HL-60/S4 treated with phorbol 12-myristate 13-acetate at 8.2 ng/mL for 4 days and 3 days (cell line): ENCODE data around the gene CAMTA1.
"Not testable (repeated sequence)": the region's sequence is repeated elsewhere in the genome, so short reads cannot be mapped to it uniquely, and the experiment has no call there.

Experiments
- in situ Hi-C: fragments of 300-500 bp; cut with MboI; formaldehyde crosslinking; loops from 2 replicates; pipeline ENCODE4 v1.15.0; 2022; ENCODE audit warnings: low sequenced_read_pairs

CAMTA1 gene

DNA sequence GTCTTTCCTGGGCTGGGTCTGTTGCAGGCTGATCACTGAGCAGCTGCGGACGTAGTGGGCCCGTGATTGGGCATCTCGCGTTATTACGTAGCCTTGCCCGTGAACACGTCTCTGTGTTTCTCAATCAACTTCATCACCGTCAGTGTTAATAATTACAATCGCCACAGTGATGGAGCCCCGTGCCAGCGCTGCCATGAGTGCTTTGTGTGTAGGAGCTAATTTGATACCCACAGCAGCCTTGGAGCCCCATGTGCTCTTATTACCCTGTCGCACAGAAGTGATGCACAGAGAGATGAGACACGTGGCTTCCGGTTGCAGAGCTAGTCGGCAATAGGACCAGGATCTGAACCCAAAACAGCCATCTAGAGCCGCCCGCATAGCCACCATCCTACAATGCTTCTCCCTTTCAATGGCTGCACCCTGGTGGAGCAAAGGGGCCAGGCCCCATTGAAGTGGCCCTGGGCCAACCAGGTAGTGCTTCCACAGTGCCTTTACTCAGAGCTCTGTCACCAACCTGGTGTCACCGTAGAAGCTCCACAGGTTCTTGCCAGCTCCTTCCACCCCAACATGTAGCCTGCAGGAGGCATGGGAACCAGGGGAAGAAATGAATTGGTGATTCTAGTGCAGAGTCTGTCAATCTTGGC lies 587.3 kb downstream of the CAMTA1 start:
- in situ Hi-C loops = no loop called here

DNA sequence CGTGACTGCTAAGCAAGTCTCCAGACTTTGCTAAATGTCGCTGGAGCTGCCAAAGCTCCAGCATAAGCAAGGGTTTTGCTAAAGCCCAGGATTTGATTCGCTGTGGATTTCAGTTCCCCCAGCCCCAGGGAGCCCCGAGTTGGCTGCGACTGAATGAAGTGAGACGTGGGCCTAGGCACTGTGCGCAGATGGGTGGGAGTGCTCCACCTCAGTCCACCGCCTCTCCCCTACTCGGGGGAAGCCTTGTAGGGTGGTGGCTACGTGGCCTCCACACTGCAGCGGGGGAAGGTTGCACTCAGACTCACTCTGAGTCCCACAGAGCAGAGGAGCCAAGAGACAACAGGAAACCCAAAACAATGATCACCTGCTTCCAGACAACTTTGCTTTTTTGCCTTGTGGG lies 588.0 kb downstream of the CAMTA1 start:
- in situ Hi-C loops = no loop called here

DNA sequence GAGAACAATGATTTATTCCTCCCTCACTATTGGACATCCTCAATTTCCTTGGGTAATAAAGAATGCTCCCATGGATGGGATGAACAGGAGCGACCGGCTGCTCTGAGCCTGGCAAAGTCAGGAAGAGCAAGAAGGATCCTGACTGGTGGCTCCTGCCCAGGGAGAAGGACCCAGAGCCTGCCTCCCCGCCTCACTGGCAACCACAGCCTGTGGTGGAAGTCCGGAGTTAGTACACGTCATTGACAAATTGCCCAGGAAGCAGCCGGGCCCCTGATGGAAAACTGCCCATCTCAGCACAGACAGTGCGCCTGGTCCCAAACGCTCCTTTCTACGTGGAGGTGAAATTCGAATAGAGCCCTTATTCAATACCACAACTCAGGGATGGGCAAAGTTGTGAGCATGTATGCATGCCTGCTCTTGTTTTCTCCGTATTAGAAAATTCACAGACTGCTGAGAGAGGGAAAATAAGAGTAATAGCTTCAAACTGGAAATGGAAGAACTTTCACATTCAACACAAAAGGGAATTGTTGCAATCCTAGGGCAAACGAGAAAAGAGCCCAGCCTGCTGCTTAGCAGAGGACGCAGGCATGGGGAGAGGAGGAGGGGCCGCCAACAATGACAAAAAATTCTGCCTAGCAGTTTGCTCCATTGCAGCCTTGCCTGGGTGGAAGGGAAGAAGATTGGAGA lies 588.8 kb downstream of the CAMTA1 start:
- in situ Hi-C loops = no loop called here

DNA sequence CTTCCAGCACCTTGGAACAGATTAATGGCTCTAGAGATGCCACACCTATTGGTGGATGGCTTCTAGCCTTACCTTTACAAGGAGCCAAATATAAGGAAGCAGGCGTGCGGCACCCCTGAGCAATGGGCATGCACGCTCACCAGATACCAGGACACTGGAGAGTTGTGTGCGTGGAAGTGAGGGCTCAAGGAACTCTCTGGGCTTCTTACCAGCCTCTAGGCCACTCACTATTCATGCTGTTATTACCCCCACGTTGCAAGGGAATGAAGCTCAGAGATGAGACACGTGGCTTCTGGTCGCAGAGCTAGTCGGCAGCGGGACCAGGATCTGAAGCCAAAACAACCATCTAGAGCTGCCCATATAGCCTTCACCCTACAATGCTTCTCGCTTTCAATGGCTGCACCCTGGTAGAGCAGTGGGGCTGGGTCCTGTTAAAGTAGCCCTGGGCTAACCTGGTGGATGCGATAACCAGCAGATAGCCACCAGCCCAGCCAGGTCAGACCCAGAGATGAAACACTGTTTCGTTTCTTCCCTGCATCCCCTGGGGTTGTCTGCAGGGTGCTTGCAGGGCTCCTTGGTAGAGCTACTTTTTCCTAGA lies 589.4 kb downstream of the CAMTA1 start:
- in situ Hi-C loops = no loop called here

DNA sequence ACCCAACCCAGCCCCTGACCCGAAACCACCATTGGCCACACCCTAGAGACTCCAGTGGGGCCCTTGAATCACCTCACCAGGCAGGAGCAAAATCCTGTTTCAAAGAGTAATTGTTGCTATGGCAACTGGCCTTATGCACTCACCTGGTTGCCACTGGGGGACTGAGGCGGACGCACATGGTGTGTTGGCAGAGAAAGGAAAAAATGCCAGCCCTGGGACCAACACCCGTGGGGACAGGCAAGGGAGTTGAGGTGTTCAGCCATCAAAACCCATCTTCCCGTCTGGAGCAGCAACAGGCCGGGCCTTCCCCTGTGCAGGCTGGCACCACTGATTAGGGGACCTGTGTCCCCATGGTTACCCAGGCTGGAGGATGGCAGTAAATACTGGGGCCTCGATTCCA lies 590.1 kb downstream of the CAMTA1 start:
- in situ Hi-C loops = no loop called here

DNA sequence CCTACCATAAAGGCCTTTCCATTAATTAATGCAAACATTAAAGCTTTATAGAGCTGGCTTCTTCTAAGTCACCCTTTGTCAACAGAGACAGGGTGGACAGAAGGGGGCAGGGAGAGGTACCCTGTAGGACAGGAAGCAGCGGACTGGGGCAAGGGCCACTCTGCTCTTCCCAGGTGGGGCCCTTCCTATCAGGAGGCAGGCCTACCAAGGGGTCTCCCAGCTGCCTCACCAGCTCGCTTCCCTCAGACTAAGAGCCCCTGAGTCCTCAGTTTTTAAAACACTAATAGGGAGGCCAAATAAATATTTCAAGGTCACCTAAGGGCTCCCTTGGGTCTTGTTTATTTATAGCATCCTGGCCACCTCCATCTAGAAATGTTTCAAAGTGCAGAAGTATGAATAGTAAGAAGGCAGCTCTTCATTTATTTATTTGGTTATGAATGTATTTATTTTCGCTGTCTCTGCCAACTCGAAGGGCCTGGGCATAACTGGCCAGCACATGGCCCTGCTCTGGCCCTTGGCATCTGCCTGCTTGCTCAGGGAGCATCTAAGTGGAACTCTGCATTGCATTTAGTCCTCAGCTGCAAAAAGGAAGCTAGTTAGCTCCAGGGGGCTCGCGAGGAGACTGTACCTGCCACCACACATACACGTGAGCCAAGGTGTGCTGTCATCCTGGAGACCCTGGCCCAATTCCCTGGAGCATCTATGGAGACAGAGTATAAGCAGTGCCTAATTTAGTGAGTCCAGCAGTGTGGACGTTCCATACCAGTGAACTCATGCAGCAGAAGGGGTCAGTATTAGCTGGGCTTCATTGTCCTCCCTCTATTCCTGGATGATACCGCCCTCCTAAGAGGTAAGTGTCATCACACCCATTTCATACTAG lies 590.8 kb downstream of the CAMTA1 start:
- in situ Hi-C loops = no loop called here

DNA sequence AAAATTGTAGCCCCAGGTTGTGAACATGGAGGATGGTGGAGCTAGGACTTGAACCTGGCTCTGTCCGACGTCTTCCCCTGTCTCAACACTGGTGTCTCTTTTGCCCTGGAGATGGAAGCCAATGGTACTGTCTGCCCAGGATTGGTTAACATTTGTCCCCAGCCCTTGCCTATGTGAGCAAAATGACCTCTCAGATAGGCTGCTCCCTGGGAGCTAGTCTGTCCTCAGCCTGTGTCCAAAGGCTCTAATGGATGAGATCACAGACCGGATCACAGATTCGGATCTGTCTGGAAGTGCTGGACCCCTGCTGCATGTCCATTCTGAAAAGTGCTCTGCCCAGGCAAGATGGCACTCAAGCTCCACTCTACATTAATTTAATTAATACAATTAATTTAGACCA lies 591.4 kb downstream of the CAMTA1 start:
- in situ Hi-C loops = no loop called here

DNA sequence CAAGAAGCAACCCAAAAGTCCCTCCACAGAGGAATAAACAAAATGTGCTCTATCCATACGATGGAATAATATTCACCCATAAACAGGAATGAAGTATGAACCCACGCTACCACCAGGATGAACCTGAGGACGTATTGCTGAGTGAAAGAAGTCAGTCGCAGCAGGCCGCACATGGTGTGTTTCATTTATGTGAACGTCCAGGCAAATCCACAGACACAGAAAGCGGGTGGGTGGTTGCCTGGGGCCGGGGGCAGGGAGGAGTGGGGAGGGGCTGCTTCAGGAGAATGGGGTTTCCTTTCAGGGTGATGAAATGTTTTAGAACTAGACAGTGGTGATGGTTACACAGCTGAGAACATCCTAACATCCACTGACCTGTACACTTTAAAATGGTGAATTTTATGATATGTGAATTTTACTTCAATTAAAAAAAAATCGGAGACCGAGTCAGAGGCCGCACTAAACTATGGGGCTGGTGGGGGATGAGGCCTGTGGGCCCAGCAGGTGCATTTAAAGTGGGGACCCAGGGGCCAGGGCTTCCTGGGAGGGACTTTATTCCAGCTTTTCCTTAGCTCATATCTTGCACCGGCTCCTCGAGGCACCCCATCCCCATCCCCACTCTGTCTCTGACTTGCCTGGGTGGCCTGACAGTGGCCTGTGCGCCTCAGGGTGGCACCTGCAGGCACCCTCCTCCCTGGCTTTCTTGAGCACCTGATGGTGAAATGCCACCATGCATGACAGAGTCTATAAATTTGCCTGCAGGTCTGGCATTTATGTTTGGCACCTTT lies 593.3 kb downstream of the CAMTA1 start:
- in situ Hi-C loops = no loop called here

DNA sequence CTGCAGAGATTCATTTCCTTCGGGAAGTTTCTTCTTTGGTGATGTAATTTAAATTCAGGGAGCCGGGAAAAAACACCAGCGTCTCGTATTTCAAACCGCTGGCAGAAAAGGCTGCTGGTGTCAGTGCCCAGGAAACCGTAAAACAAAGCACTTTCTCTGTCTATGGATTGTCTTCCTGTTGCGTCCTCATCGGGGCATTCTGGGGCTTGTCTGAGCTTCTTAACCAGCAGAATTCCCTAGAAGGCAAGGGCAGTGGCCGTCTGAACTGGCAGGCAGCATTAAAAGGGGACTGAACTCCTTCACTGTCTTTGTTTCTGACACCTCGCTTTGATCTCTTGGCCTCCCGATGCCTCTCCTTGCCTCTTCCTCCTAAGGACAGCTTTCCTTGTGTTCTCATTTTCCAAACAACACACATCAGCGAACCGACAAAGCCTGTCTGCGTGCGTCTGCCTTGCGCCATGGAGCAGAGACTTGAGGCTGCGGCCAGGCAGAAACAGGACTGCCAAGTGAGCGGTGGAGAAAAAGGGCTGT lies 594.3 kb downstream of the CAMTA1 start:
- in situ Hi-C loops = no loop called here

DNA sequence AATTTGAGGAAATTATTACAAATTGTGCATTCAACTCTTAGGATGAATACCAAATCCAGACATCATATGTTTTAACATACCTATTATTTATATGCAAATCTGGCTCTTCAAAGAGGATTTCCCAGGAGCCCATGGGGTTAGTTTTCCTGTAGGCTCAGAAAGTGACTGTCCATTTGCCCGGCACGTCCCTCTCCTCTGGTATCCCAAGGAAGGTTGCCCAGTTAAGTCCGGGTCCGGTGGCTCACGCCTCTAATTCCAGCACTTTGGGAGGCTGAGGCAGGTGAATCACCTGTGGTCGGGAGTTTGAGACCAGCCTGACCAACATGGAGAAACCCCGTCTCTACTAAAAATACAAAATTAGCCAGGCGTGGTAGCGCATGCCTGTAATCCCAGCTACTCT lies 594.8 kb downstream of the CAMTA1 start:
- in situ Hi-C loops = not testable (repeated sequence)

DNA sequence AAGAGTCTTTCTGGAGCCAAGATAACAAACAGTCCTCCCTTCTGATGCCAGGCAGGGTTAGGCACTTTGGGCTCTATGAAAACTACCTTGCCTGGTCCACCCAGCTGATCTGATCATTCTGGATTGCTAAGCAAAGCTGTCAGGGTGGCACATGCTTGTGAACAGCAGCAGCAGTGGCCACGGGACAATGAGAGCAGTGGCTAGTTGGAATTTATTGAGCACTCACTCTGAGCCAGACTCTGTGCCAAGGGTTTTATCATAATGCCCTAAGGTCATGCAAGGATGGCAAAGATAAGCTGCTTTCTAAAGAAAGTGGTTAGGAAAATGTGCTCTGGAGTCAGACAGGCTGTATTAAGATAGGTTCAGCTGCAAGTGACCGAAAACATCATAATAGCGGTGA lies 595.5 kb downstream of the CAMTA1 start:
- in situ Hi-C loops = no loop called here

DNA sequence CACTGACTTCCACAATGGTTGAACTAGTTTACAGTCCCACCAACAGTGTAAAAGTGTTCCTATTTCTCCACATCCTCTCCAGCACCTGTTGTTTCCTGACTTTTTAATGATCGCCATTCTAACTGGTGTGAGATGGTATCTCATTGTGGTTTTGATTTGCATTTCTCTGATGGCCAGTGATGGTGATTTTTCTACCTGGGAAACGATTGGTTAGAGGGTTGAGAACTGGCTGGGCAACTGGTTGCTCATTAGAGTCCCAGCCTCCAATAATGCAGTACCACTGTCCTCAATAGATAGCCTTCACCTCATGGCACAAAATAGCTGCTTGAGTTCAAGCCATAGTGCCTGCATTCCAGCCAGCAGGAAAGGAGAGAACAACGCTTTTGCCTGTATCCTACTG lies 596.5 kb downstream of the CAMTA1 start:
- in situ Hi-C loops = not testable (repeated sequence)

DNA sequence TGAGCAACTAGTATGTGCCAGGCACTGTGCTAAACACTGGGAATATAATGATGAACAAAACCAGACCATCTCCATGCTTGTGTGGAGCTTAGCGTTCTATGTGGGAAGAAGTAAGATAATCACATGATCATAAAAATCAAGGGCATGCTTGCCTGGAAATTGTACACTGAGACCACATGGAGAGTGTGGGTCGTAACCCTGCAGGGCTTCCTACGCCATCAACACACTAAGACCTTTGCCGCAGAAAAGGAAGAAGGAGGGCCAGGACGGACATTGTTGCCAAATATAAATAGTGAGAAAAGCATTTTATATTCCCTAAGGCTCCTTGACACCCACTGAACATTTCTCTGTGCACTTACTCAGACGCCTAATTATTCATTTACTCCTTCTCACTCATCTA lies 597.7 kb downstream of the CAMTA1 start:
- in situ Hi-C loops = no loop called here

DNA sequence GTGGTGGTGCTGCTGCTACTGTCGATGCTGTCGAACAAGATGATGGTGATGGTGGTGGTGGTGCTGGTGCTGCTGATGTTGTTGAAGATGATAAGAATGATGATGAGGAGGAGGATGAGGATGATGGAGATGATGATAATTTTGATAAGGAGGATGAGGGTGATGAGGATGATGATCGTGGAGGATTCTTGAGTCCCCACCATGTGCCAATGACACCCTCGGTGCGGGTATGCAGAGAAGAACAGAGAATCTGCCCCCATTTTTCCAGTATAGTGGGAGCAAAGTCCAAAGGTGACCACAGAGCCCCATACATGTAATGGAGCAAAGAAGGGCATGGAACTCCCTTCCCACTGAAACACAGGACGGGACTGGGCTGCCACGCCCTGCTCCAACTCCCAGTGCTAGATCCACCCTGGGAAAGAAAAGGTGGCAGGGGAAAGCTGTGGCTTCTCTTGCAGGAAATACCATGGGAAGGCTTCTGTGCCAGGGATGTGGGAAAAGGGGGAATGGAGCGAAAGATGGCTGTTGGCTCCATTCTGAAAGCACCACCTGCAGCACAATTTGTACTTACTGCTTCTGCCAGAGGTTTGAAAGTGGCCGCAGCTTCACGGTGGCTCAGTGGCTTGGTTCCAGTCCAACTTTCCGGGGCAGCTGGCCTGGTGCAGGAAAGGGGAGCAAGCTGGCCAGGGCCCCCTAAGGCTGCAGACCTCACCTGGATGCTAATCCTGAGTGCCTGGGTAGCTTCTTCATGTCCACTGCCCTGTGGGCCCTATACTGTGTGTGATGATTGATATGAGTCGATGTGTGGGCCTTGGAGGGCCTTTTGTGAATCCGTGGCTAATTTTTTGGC lies 598.6 kb downstream of the CAMTA1 start:
- in situ Hi-C loops = no loop called here

DNA sequence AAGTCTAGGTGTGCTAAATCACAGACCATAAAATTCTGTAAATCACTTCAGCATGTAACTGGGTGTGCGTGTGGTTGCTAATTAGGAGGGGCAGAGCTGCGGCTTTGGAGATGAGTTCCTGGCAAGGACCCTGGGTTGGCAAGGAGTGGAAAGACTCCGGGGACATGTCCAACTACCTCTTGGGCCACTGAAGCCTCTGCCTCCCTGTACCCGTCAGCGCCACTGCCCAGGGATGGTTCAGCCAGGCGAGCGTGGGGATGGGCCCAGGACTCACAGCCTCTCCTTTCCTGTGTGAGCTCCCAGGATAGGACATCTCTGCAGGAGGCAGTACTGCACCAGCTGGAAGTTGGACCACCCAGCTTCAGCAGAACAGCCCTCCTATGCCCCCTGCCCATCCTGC lies 599.4 kb downstream of the CAMTA1 start:
- in situ Hi-C loops = no loop called here

DNA sequence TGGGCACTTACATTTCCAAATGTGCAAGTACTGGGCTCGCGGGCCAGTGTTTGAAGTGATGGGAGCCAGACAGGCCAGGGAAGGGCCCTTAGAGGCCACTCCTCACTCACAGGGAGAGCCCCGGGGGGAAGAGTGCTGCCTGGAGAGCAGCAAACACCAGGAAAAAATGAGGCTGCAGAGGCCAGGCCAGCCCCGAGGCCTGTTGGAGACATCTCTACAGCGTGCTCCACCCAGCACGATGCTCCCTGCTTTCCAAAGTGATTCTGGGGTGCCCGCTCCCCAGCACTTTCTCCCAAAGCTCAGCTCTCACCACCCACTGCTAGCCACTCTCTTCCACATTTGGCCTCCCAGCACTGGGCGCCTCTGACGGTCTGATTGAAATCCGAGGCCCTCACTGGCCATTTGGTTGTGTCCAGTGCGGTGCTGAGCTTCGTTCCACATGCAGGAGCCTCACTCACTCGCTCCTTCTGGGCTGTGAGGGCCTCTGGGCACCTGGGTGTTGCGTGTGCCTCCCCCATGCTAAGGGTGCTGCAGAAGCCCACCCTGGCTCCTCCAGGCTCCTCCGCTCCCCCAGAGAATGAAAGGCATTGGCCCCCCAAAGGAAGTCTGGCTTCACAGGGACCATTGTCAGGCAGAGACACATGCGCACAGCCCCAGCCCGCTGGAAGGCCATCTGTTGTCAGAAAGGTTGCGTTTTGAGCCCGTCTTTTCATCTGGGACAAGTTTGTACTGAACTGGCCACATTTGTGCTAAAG lies 600.4 kb downstream of the CAMTA1 start:
- in situ Hi-C loops = no loop called here

DNA sequence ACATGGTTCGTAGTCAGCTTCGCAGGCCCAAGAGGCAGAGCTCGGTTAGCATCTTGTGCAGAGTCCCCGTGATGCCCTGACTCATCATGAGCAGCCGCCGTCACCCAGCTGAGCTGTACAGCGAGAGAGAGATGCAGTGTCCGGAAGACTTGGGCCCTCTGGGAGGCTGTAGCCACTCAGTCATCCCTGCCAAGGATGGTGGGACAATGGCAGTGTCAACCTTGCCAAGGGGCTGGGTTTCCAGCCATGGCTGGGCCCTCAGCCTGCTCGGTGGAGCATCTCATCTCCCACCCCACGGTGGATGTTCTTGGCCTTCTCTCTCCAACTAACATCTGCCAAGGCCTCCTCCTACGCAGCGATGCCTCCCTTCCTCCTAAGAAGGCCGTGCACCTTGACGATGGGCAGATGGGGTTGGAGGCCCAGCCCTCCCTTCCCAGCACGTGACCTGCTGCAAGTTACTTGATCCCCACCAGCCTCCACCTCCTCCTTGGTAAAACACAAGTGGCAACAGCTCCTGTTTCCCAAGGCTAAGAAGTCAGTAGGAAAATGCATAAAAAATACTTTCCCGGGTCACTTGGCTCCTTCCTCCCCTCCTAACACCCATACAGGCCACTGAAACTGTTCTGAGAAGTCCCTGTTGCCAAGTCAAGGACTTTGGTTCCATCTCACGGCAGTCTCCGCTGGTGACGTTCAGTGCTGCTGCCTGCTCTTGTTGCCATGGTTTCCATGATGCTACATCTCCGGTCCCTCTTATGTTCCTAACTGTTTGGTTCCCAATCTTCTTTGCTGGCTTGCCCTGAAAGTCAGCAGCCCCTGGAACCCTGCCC lies 601.2 kb downstream of the CAMTA1 start:
- in situ Hi-C loops = no loop called here
